GM18520 (cell line): Measurements from ENCODE around the gene CLDN10.
"Not testable (repeated sequence)": the region's sequence is repeated elsewhere in the genome, so short reads cannot be mapped to it uniquely, and the experiment has no call there.

Experiments
- ATAC-seq: cut with Tn5 transposase; IDR thresholded peaks from one replicate; pipeline ENCODE4 v1.9.1; 2021; ENCODE audit not compliant: unreplicated experiment

Gene CLDN10

GRCh38 chr13:95552539-95553441 lies at the start of gene CLDN10:
TSS of gene CLDN10 (plus strand) at chr13:95552720. CDS start at chr13:95552754, 34 bp downstream.
- no peak for ATAC-seq

GRCh38 chr13:95503662-95504061 lies 48.9 kb upstream of the CLDN10 start:
- ATAC-seq: no peak

GRCh38 chr13:95505265-95505664 lies 47.3 kb upstream of the CLDN10 start:
- ATAC-seq: no peak

GRCh38 chr13:95505986-95506385 lies 46.5 kb upstream of the CLDN10 start:
- no peak for ATAC-seq

- no peak for ATAC-seq
Observed at GRCh38 chr13:95507991-95508390, 44.5 kb upstream of the CLDN10 start.

- no peak for ATAC-seq
Observed at GRCh38 chr13:95508996-95509395, 43.5 kb upstream of the CLDN10 start.

GRCh38 chr13:95509521-95510310 lies 42.8 kb upstream of the CLDN10 start:
- no peak for ATAC-seq

GRCh38 chr13:95510950-95511349 lies 41.6 kb upstream of the CLDN10 start:
- no peak for ATAC-seq

- ATAC-seq: no peak
Observed at GRCh38 chr13:95512424-95512823, 40.1 kb upstream of the CLDN10 start.

GRCh38 chr13:95512957-95513356 lies 39.6 kb upstream of the CLDN10 start:
- ATAC-seq: no peak

GRCh38 chr13:95515606-95516005 lies 36.9 kb upstream of the CLDN10 start:
- ATAC-seq: not testable (repeated sequence)

GRCh38 chr13:95516021-95516420 lies 36.5 kb upstream of the CLDN10 start:
- ATAC-seq: no peak

GRCh38 chr13:95516492-95516891 lies 36.0 kb upstream of the CLDN10 start:
- ATAC-seq: no peak

- ATAC-seq: no peak
Observed at GRCh38 chr13:95523598-95523997, 28.9 kb upstream of the CLDN10 start.

GRCh38 chr13:95524264-95524901 lies 28.1 kb upstream of the CLDN10 start:
- ATAC-seq: no peak

- no peak for ATAC-seq
Observed at GRCh38 chr13:95527955-95528354, 24.6 kb upstream of the CLDN10 start.

GRCh38 chr13:95530178-95530577 lies 22.3 kb upstream of the CLDN10 start:
- ATAC-seq: no peak

GRCh38 chr13:95533545-95534160 lies 18.9 kb upstream of the CLDN10 start:
- ATAC-seq: no peak

- no peak for ATAC-seq
Observed at GRCh38 chr13:95535243-95535642, 17.3 kb upstream of the CLDN10 start.

GRCh38 chr13:95536632-95537241 lies 15.8 kb upstream of the CLDN10 start:
- ATAC-seq: no peak

GRCh38 chr13:95540888-95541287 lies 11.6 kb upstream of the CLDN10 start:
- ATAC-seq: no peak
